ENCODE data around the gene SLC41A1.

DNA sequence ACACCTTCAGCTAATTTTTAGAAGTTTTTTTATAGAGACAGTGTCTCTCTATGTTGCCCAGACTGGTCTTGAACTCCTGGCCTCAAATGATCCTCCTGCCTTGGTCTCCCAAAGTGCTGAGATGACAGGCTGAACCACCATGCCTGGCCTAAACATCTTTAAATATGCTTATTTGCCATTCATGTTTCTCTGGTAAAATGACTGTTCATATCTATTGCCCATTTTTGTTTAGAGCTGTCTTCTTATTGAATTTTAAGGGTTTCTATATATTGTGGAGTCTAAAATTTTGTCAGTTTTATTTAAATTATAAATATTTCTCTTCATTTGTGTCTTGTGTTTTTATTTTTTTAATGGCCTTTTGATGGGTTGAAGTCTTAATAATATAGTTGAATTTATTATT, 40.0 kb upstream of the SLC41A1 start:
- TF ChIP-seq, protein P1, sequence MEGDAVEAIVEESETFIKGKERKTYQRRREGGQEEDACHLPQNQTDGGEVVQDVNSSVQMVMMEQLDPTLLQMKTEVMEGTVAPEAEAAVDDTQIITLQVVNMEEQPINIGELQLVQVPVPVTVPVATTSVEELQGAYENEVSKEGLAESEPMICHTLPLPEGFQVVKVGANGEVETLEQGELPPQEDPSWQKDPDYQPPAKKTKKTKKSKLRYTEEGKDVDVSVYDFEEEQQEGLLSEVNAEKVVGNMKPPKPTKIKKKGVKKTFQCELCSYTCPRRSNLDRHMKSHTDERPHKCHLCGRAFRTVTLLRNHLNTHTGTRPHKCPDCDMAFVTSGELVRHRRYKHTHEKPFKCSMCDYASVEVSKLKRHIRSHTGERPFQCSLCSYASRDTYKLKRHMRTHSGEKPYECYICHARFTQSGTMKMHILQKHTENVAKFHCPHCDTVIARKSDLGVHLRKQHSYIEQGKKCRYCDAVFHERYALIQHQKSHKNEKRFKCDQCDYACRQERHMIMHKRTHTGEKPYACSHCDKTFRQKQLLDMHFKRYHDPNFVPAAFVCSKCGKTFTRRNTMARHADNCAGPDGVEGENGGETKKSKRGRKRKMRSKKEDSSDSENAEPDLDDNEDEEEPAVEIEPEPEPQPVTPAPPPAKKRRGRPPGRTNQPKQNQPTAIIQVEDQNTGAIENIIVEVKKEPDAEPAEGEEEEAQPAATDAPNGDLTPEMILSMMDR (conservative IDR thresholded peaks at IDR 0.05; ENCODE audit: low read depth, low read length): no peak
- no peak for TF ChIP-seq EZH2 (IDR thresholded peaks at IDR 0.05; ENCODE audit: low read length, unreplicated experiment)
